GM12878 (cell line): ENCODE measurements around the gene RORB. TPM values are rescaled to one million over a fixed set of nuclear protein-coding genes. Genes with fewer than 3 reads are reported as not detected.
A peak's percentile ranks its signal among the peaks of the same experiment; 100 is the strongest.

Experiments
- ATAC-seq: fragments of 200-7000 bp; cut with Tn5 transposase; 3 replicates; pipeline ENCODE4 v1.9.1; 2020; ENCODE audit warnings: mild to moderate bottlenecking, moderate library complexity
- BruUV-seq: library from RNA; stranded (reverse); fragments of 400-500 nt; replicated peaks from 2 replicates; lab custom pipeline; 2021; lab: Mats Ljungman, UMichigan
- CTCF ChIA-PET: fragments of 300-600 bp; sonication (Branson Sonifier 250); formaldehyde crosslinking; extraction: SDS; loops from one replicate; lab custom pipeline; 2021; ENCODE audit warnings: inconsistent platforms; lab: Yijun Ruan, JAX
- POLR2A ChIA-PET: fragments of 350-600 bp; formaldehyde crosslinking; extraction: SDS; loops from one replicate; lab custom pipeline; 2021; ENCODE audit warnings: inconsistent platforms; lab: Charles Lee
- RAD21 ChIA-PET: fragments of 300-600 bp; sonication (Branson Sonifier 250); formaldehyde crosslinking; loops from one replicate; lab custom pipeline; 2023; ENCODE audit warnings: antibody characterized with exemption; ENCODE audit not compliant: unreplicated experiment; lab: Charles Lee
- SMC1A ChIA-PET: fragments of 300-600 bp; sonication (Branson Sonifier 250); formaldehyde crosslinking; loops from one replicate; lab custom pipeline; 2023; ENCODE audit not compliant: unreplicated experiment, uncharacterized antibody; lab: Charles Lee
- DNase-seq: peaks from one replicate; pipeline ENCODE4 v3.0.0-alpha.2; 2011; ENCODE audit warnings: low read depth, low spot score
- FAIRE-seq: peaks from 3 replicates; lab custom pipeline; 2011; peaks lifted over from hg19 to GRCh38; lab: Jason Lieb, UNC
- H2AFZ ChIP-seq: 2 replicates; pipeline ENCODE4 v1.6.0; 2011; ENCODE audit warnings: low read depth, low read length, control low read depth; ENCODE audit not compliant: control insufficient read depth
- H3K27ac ChIP-seq: 2 replicates; pipeline ENCODE4 v1.5.1; 2011; ENCODE audit warnings: control low read depth; ENCODE audit not compliant: control insufficient read depth, insufficient read depth
- H3K27me3 ChIP-seq, 2 experiments: replicated peaks in 1 of 2; 2 replicates each; pipeline versions ENCODE4 v1.6.0 to v1.6.1; 2011; ENCODE audit warnings: low read length in 1 of 2; ENCODE audit not compliant: control insufficient read depth in 2 of 2, insufficient read depth in 2 of 2
- H3K36me3 ChIP-seq, 2 experiments: 2 replicates each; pipeline ENCODE4 v1.5.1; 2011; ENCODE audit warnings: low read length in 1 of 2; ENCODE audit not compliant: control insufficient read depth in 2 of 2, insufficient read depth in 2 of 2
- H3K4me1 ChIP-seq: 2 replicates; pipeline ENCODE4 v1.6.1; 2011; ENCODE audit warnings: mild to moderate bottlenecking, low read length, moderate library complexity, mixed read lengths; ENCODE audit not compliant: control insufficient read depth, insufficient read depth
- H3K4me2 ChIP-seq: 2 replicates; pipeline ENCODE4 v1.6.0; 2011; ENCODE audit warnings: control low read depth; ENCODE audit not compliant: control insufficient read depth, insufficient read depth
- H3K4me3 ChIP-seq: fragments of 200-600 bp; sonication (generic); 2 replicates; pipeline ENCODE4 v1.5.1; 2016
- H3K79me2 ChIP-seq: 2 replicates; pipeline ENCODE4 v1.6.0; 2011; ENCODE audit warnings: low read length; ENCODE audit not compliant: control insufficient read depth, insufficient read depth
- H3K9ac ChIP-seq: 2 replicates; pipeline ENCODE4 v1.8.0; 2011; ENCODE audit warnings: low read length, control low read depth, mixed read lengths; ENCODE audit not compliant: control insufficient read depth, insufficient read depth
- H3K9me3 ChIP-seq: replicated peaks from 3 replicates; pipeline ENCODE4 v1.5.1; 2011; ENCODE audit warnings: mild to moderate bottlenecking, low read length; ENCODE audit not compliant: control insufficient read depth, insufficient read depth
- H4K20me1 ChIP-seq: 2 replicates; pipeline ENCODE4 v1.6.0; 2011; ENCODE audit not compliant: control insufficient read depth, insufficient read depth
- ATF2 ChIP-seq: IDR thresholded peaks from 2 replicates; pipeline ENCODE4 v1.6.1; 2012; ENCODE audit warnings: low read length, inconsistent platforms
- BCL11A ChIP-seq: IDR thresholded peaks from 2 replicates; pipeline ENCODE4 v1.6.1; 2011; ENCODE audit warnings: low read depth, low read length
- EP300 ChIP-seq, 2 experiments: fragments of 150-350 bp in 1 of 2; IDR thresholded peaks; 2 replicates each; pipeline ENCODE4 v1.6.1; 2011 to 2012; ENCODE audit warnings: low read depth in 2 of 2, low read length in 2 of 2, borderline replicate concordance in 1 of 2, improper control_type of control experiment in 1 of 2, inconsistent platforms in 1 of 2; ENCODE audit not compliant: control insufficient read depth in 1 of 2
- FOXM1 ChIP-seq: IDR thresholded peaks from 2 replicates; pipeline ENCODE4 v1.6.1; 2012; ENCODE audit warnings: low read depth, mild to moderate bottlenecking, inconsistent platforms, low read length, moderate library complexity
- IKZF2 ChIP-seq, 2 experiments: fragments of 450-650 bp; IDR thresholded peaks; 2 replicates each; pipeline ENCODE4 v1.6.1; 2017; ENCODE audit warnings: mild to moderate bottlenecking in 2 of 2, moderate library complexity in 2 of 2
- IRF4 ChIP-seq: IDR thresholded peaks from 2 replicates; pipeline ENCODE4 v1.6.1; 2011; ENCODE audit warnings: low read depth, low read length
- NFYB ChIP-seq: IDR thresholded peaks from 2 replicates; pipeline ENCODE4 v1.6.1; 2011; ENCODE audit warnings: low read depth, mild to moderate bottlenecking, low read length, improper control_type of control experiment, moderate library complexity; ENCODE audit not compliant: insufficient read depth
- NR2C2 ChIP-seq: IDR thresholded peaks from 2 replicates; pipeline ENCODE4 v1.6.1; 2011; ENCODE audit warnings: borderline replicate concordance, low read depth; ENCODE audit not compliant: control insufficient read depth, insufficient read length
- RBBP5 ChIP-seq: fragments of 200-600 bp; sonication (generic); conservative IDR thresholded peaks from 2 replicates; pipeline ENCODE4 v1.6.1; 2016
- RELB ChIP-seq: fragments of 450-650 bp; IDR thresholded peaks from 2 replicates; pipeline ENCODE4 v1.6.1; 2017; ENCODE audit warnings: low read depth, mild to moderate bottlenecking, moderate library complexity
- ZBTB40 ChIP-seq: fragments of 450-650 bp; IDR thresholded peaks from 2 replicates; pipeline ENCODE4 v1.6.1; 2016; ENCODE audit warnings: mild to moderate bottlenecking, moderate library complexity, borderline replicate concordance
- ZZZ3 ChIP-seq: IDR thresholded peaks from 2 replicates; pipeline ENCODE4 v1.6.1; 2011; ENCODE audit warnings: low read depth; ENCODE audit not compliant: control insufficient read depth, insufficient read length
- WGBS: methylation state at CpG from one replicate; pipeline ENCODE4 v1.1.6; 2016; ENCODE audit warnings: low lambda C conversion rate; ENCODE audit not compliant: insufficient replicate concordance, insufficient coverage; ENCODE audit errors: missing lambda C conversion rate; 5-methylcytosine and 5-hydroxymethylcytosine counted together
- in situ Hi-C: fragments of 300-500 bp; cut with MboI; formaldehyde crosslinking; loops from 9 replicates; pipeline ENCODE4 v1.14.3; 2018; ENCODE audit warnings: mixed read lengths
- intact Hi-C: fragments of 100-400 bp; cut with micrococcal nuclease; formaldehyde crosslinking; loops from one replicate; pipeline ENCODE4 v1.14.2; 2022; ENCODE audit not compliant: unreplicated experiment
- polyA plus RNA-seq, 11 experiments: library from polyadenylated mRNA; depleted of rRNA in 4 of 11; unstranded in 6 of 11; stranded (reverse) in 5 of 11; fragments of >200 nt; fragmentation: Nextera tagmentation in 4 of 11; fragmentation: Illumina TruSeq in 1 of 11; extraction: Ambion mirVana in 4 of 11; extraction: Trizol in 1 of 11; gene quantifications; 1 replicate in 1 of 11; 2 replicates in 10 of 11; pipeline versions ENCODE4 v1.2.1 to v1.2.3, GENCODE V29; 2011 to 2016; ENCODE audit warnings: inconsistent platforms in 2 of 11, missing spikeins in 2 of 11, low read depth in 1 of 11
- total RNA-seq, 4 experiments: library from RNA; depleted of rRNA in 3 of 4; stranded (reverse); fragments of >200 nt in 3 of 4; fragmentation: Illumina TruSeq in 1 of 4; extraction: Trizol in 1 of 4; gene quantifications; 2 replicates each; pipeline versions ENCODE4 v1.2.1 to v1.2.3, GENCODE V29; 2013 to 2021

RORB gene
- total and polyA plus RNA-seq, 10 of the 15 experiments (the other 5 are each of a cell fraction or from before 2014, with no cell fraction given), result under 0.01 to 0.01 TPM; not detected in 8

DNA sequence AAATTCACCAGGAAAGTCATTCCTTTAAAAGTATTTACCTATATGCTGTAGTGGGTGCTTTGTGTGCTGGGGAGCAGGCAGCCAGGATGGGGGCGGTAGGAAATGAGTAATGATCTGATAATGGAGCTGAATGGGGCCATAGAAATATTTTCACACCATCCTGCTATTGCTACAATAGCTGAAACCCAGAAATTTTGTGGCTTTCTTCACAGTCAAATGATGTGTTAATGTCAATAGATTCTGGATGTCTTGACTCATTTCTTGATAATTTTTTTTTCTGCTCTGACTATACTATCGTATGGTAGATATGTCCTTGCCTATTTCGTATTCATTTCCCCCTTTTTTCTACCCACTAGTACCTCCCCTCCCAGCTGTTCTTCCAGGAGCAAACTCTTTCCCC, 59.5 kb downstream of the RORB start (continued):
- TF ChIP-seq EP300 (IDR thresholded peaks at IDR 0.05; ENCODE audit: borderline replicate concordance in 1 of 2, control insufficient read depth in 1 of 2, low read depth in 2 of 2, low read length in 2 of 2) (0 out of 4 replicates have a peak, but pooled peaks of 1 of the 2 experiments have one; percentile 45), FOXM1 (no peak), RELB (no peak), BCL11A (peak; percentile 36; the same call in 1 of the 2 replicates), IRF4 (peak; percentile 68; the same call in 1 of the 2 replicates), NR2C2 (no peak), RBBP5 (no peak), ATF2 (0 out of 2 replicates have a peak, but pooled peaks have one; percentile 27), IKZF2 (IDR thresholded peaks at IDR 0.05) (no peak), ZZZ3 (no peak)

GRCh38 chr9:74557571-74557970, 60.4 kb downstream of the RORB start:
- DNase-seq, result no peak
- no peaks in the 10 kb centered on the region for H3K9me3 ChIP-seq
- H3K27ac ChIP-seq, result no peak overlapping the region
- no peak for TF ChIP-seq NFYB
- TF ChIP-seq ZBTB40, result peak; percentile 35; the same call in 1 of the 2 replicates
- TF ChIP-seq, all 136 proteins: peak for 1
- Histone ChIP-seq H3K36me3 (no peaks in the 10 kb centered on the region), H3K27me3 (no peaks in the 10 kb centered on the region), H3K9ac (no peak overlapping the region), H4K20me1 (no peaks in the 10 kb centered on the region), H2AFZ (no peak overlapping the region), H3K79me2 (no peaks in the 10 kb centered on the region), H3K4me2 (0 out of 2 replicates have a peak overlapping the region, but pooled peaks have one; percentile 18), H3K4me1 (peaks cover 3% of the 10 kb centered on the region), H3K4me3 (no peak overlapping the region)
- FAIRE-seq (no peak), ATAC-seq (peak; percentile 31; the same call in 1 of the 3 replicates)
- BruUV-seq, result no TSS peak
- intact Hi-C loops, result no loop called here
- ChIA-PET SMC1A (interaction anchor here (1.6 to 2.3 kb wide), 3 partner anchors 10 to 12 kb away, joined by 4 to 10 read pairs (median 4); no protein-coding TSS in a partner anchor), POLR2A (no interaction called here), RAD21 (interaction anchor here (0.9 kb wide), 1 partner anchor 14 kb away, joined by 3 read pairs; no protein-coding TSS in a partner anchor), CTCF (interaction anchor here (0.6 kb wide), 1 partner anchor 15 kb away, joined by 3 read pairs; no protein-coding TSS in a partner anchor)
- in situ Hi-C loops, result no loop called here
- whole genome bisulfite sequencing, result 85% methylated on average over 5 of the region's 5 CpGs
